T-helper 22 cell (primary cell): ENCODE measurements around the gene CDKN1C.

ENCODE experiments used
- DNase-seq: peaks from one replicate; pipeline ENCODE4 v3.0.0-alpha.2; 2020; ENCODE audit warnings: low read depth

The CDKN1C gene

GRCh38 chr11:2890466-2891294, 5.1 kb upstream of the CDKN1C start:
- no peak for DNase-seq

DNA sequence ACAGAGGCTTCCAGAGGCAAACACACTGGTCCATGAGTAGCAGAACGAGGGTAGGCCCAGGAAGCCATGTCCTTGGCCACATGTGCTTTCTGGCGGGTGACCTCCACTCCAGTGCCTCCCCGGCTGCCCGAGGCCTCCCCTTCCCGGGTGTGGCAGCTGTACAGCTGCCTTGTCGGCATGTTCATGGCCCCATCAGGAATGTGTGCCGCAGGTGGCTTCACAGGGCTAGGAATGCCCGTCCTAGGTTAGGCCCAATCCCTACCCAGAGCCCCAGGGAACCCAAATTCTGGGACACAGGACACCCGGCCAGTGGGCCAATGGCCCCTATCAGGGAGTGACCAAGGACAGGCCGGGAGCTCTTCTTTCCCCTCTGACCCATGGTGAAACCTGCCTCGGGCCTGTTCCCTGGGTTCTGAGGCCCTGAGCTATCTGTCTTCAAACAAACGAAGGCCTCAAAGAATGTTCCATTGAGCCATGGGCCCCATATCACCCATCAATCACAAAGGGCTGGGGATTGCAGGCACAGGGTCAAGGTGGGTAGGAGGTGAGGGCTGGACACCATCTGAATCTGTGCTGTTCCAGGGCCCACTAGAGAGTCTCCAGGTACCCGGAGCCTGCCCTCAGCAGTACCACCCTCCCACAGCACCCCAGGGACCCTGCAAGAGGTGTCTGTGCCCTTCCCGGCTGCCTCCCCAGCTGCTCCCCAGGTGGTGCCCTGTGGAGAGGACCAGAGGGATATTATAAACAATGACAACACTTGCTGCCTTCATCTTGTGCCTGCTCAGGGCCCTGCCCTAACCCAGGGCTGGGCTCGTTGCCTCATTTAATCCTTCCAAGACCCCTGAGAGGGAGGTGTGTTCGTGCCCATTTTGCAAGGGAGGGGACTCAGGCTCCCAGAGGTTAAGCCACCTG, 4.0 kb upstream of the CDKN1C start:
- no peak for DNase-seq

- peak; percentile 65 for DNase-seq
Observed at GRCh38 chr11:2888266-2888968, 2.8 kb upstream of the CDKN1C start.

DNA sequence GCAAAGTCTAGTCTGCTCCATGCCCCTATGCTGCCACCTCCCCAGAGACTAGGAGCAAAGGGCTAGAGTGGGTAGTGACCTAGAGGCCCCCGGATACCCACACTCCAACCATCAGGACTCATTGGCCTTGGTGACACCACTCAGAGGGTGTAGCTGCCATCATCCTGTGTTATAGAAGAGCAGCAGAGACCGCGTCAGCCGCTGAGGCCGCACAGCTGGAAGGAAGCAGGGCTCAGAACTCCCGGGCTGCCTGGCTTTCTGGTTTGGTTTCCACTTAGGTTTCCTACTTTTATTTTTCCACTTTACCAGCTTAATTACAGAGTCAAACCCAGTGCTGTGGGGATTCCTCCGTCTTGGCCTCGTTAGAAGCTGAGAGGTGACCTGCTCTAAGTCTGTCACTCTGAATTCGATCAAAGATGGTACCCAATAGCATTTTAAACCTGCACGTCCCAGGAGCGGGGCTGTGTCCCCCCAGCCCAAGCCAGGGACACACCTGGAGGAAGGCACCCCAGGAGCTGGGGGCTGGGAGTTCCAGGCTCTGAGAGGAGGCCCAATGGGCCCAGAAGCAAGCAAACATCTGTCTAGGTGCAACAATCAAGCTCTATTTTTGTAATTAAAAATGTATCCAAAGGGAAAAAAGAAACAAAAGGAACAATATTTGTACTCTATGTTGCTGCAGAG, 2.1 kb upstream of the CDKN1C start:
- DNase-seq, result no peak

- DNase-seq, result no peak
Observed at GRCh38 chr11:2886936-2887335, 1.4 kb upstream of the CDKN1C start.

- DNase-seq, result no peak
Observed at GRCh38 chr11:2886191-2886894, 768 bp upstream of the CDKN1C start.

GRCh38 chr11:2885017-2885677, 428 bp downstream of the CDKN1C start:
- DNase-seq, result no peak

DNA sequence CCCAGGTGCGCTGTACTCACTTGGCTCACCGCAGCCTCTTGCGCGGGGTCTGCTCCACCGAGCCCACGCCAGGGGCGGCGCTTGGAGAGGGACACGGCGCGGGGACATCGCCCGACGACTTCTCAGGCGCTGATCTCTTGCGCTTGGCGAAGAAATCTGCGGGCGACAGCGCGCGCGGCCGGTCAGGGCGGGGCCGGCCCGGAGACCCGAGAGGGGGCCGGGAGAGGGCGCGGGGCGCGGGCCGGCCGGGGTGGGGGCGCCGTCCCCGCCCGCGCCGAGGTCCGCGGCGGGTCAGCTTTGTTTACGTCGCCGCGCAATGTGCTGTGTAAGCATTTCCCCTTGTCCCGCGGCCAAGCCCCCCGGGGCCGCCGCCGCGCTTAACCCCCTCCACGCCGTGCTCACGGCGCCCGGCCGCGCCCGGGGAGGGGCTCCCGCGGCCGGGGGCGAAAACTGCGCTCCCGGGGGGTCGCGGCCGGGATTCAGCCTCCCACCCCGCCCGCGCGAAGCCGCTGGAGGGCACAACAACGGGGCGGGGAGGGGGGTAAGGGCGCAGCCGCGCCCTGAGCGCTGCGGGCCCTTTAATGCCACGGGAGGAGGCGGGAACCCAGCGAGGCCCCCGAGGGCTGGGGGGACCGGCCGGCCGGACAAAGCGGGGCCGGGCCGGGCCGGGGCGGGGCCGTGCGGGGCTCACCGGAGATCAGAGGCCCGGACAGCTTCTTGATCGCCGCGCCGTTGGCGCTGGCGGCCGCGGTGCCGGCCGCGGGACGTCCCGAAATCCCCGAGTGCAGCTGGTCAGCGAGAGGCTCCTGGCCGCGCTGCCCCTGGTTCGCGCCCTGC, 1.4 kb downstream of the CDKN1C start:
- DNase-seq, result no peak

DNA sequence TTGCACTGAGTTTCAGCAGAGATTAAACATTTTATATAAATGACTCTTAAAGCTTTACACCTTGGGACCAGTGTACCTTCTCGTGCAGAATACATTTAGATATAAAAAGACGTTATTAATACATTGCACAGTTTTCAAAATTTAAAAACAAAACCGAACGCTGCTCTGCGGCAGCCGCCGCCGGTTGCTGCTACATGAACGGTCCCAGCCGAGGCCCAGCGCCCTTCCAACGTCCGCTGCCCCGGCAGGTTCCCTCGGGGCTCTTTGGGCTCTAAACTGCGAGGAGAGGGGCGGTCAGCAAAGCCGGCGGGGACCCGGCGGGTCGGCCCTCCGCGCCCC, 2.0 kb downstream of the CDKN1C start:
- DNase-seq, result no peak

DNA sequence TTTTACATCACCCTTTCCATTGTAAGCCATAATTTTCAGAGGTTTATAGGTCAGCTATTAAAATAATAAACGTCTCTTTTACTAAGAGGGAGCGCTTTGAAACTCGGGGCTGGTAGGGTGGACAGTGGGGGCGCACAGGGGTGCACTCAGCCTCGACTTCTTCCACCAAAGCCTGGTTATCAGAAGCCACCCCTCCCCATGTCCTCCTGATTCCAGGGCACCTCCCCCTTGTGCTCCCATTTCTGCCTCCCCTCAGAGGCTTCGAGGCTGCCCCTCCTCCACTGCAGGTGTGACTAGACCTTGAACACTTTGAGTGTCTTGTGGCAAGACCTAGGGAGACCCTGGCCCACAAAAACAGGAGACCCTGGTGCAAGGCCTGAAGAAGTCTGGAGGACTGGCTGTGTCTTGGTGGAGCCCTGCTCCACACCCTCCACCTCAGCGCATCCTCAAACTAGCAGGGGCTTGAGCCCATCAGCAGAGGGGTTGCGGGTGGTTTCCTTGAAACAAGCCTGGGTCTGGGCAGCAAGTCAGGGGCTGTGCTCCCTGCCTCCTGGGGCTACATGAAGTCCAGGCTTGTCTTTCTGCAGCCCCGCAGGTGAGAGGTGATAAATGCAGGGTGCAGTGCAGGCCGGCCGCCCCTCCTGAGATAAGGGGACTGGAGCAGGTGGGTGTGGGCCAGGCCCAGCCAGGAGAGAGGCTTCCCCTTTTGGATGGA, 3.0 kb downstream of the CDKN1C start:
- no peak for DNase-seq

DNA sequence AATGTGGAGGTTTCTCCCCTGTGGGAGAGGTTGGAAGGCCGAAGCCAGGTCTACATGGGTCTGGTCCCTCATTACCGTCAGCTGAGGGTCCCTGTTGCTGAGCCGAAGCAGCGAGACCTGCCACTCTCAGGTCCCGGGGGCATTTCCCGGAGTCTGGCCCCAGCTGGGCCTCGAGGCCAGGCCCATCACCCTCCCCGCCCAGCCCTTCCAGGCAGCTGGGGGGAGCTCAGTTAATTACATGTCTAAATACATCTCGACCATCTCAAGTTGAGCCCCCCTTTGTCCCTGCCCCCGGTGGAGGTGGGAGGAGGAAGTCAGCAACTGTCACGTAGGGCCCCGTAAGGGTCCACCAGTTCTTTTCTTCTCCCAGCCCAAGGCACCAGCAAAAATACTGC, 3.6 kb downstream of the CDKN1C start:
- DNase-seq, result no peak

GRCh38 chr11:2881076-2881980, 4.2 kb downstream of the CDKN1C start:
- DNase-seq, result no peak

GRCh38 chr11:2880646-2881045, 4.9 kb downstream of the CDKN1C start:
- no peak for DNase-seq

- DNase-seq, result no peak
Observed at GRCh38 chr11:2878782-2879181, 6.8 kb downstream of the CDKN1C start.

DNA sequence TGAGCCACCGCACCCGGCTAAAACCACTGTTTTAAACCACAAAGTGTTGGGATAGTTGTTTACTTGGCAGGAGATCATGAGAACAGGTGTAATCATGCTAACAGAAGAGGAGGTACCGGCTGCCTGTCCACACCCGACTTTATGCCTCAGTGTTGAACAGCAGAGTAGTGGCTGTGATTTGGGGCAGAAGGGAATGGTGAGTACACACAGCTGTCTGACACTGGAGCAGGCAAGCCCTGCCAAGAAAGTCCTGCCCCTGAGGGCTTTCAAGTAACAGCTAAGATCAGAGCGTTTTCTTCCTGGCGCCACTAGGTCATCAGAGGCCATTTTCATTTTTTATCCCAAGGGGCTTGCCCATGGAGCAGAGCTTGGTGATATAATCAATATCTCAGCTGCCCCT, 8.1 kb downstream of the CDKN1C start:
- no peak for DNase-seq

DNA sequence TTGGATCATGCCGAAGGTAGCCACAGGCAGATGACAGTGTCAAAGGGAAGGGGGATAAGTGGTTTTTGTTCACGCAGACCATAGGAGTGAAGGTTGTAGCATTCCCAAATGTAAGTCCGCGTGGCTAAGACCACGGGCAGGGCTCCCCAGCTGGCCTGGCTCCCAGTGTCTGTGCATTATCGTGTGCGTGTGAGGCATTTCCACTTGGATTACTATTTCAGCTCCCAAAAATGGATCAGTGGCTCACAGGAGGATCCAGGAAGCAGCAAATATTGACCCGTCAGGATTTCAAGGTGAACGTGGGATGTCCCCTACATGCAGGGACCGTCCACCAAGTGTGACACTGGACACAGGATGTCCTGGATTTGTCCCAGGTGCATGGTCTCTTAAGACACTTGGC, 10.6 kb downstream of the CDKN1C start:
- DNase-seq, result no peak

DNA sequence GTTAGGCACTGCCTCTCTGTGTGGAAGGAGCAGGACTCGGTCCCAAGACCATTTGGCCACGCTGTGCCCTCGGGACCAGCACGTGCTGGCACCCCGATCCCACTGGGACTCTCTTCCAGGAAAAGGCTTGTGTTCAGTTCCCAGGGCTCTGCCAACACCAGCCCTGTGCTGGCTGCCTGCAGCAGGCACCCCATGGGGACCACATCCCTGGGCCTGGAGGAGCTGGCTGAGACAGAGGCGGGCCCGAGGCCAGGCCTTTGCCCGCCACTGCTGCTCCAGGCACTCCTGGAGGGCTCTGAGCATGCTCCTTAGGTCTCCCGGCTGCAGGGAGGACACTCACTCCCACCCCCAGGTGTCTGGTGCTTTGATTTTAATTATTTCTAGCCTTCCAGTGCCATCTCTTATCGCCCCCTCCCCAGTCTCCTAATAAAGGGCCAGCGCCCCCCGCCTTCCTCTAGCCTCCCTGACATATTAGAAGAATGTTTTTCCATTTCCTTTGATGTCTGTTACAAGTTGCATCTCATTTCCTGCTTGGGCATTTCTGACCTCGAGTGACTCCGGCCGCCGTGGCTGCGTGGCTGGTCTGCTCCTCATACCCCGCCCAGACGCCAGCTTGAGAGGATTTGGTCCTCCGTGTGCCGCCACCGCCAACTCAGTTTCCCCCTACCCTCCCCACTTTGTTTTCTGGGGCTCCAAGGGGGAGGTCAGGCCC, 14.4 kb downstream of the CDKN1C start:
- no peak for DNase-seq

GRCh38 chr11:2870460-2870859, 15.1 kb downstream of the CDKN1C start:
- no peak for DNase-seq
